Endothelial cell of umbilical vein (primary cell): Measurements from ENCODE around the gene N4BP2. TPM values are rescaled to one million over a fixed set of nuclear protein-coding genes. Genes with fewer than 3 reads are reported as not detected.

ENCODE experiments used
- BruUV-seq: library from RNA; stranded (reverse); fragments of 400-500 nt; replicated peaks from 2 replicates; lab custom pipeline; 2021; lab: Mats Ljungman, UMichigan
- CTCF ChIA-PET: fragments of 300-600, 350-600 bp; sonication (Branson Sonifier 250); formaldehyde crosslinking; loops from one replicate; lab custom pipeline; 2021; ENCODE audit warnings: antibody characterized with exemption, inconsistent platforms; lab: Charles Lee
- POLR2A ChIA-PET: fragments of 300-600, 350-600 bp; sonication (Branson Sonifier 250); formaldehyde crosslinking; loops from one replicate; lab custom pipeline; 2021; ENCODE audit warnings: antibody characterized with exemption, inconsistent platforms; lab: Charles Lee
- DNase-seq: peaks from one replicate; pipeline ENCODE4 v3.0.0-alpha.2; 2011; ENCODE audit warnings: low read depth, low spot score
- FAIRE-seq: peaks from 2 replicates; lab custom pipeline; 2011; peaks lifted over from hg19 to GRCh38; lab: Jason Lieb, UNC
- H2AFZ ChIP-seq: 2 replicates; pipeline ENCODE4 v1.6.0; 2012; ENCODE audit warnings: low read depth, low read length, control low read depth, inconsistent platforms
- H3K27ac ChIP-seq: 2 replicates; pipeline ENCODE4 v1.5.1; 2011; ENCODE audit warnings: low read depth, mild to moderate bottlenecking, control low read depth, low read length, moderate library complexity; ENCODE audit not compliant: insufficient read depth
- H3K27me3 ChIP-seq, 2 experiments: 2 replicates each; pipeline versions ENCODE4 v1.6.0 to v1.6.1; 2011; ENCODE audit warnings: low read length in 2 of 2, mixed read lengths in 1 of 2; ENCODE audit not compliant: control insufficient read depth in 2 of 2, insufficient read depth in 2 of 2
- H3K36me3 ChIP-seq, 2 experiments: 2 replicates in 1 of 2; 3 replicates in 1 of 2; pipeline ENCODE4 v1.5.1; 2011; ENCODE audit warnings: low read length in 2 of 2, mild to moderate bottlenecking in 1 of 2, moderate library complexity in 1 of 2; ENCODE audit not compliant: control insufficient read depth in 2 of 2, insufficient read depth in 2 of 2; ENCODE audit errors: extremely low read depth in 1 of 2
- H3K4me1 ChIP-seq: 3 replicates; pipeline ENCODE4 v1.5.1; 2011; ENCODE audit warnings: mild to moderate bottlenecking, low read length; ENCODE audit not compliant: control insufficient read depth, insufficient read depth; ENCODE audit errors: extremely low read depth
- H3K4me2 ChIP-seq: 2 replicates; pipeline ENCODE4 v1.6.1; 2011; ENCODE audit warnings: low read length, control low read depth, mixed read lengths; ENCODE audit not compliant: insufficient read depth
- H3K4me3 ChIP-seq, 3 experiments: fragments of 200-600 bp in 1 of 3; sonication (generic), shearing (Covaris generic) in 1 of 3; replicated peaks in 1 of 3; 2 replicates each; pipeline ENCODE4 v1.5.1; 2011 to 2016; ENCODE audit warnings: control low read depth in 3 of 3, low read length in 3 of 3, mild to moderate bottlenecking in 2 of 3, inconsistent platforms in 1 of 3, low read depth in 1 of 3, moderate library complexity in 1 of 3; ENCODE audit not compliant: insufficient read depth in 1 of 3
- H3K79me2 ChIP-seq: 2 replicates; pipeline ENCODE4 v1.6.0; 2012; ENCODE audit warnings: low read length, inconsistent platforms; ENCODE audit not compliant: control insufficient read depth, insufficient read depth
- H3K9ac ChIP-seq: replicated peaks from 2 replicates; pipeline ENCODE3; 2011; ENCODE audit warnings: low read length, control low read depth; ENCODE audit not compliant: insufficient read depth; ENCODE audit errors: extremely low read depth
- H3K9me1 ChIP-seq: replicated peaks from 3 replicates; pipeline ENCODE4 v1.6.0; 2011; ENCODE audit warnings: mild to moderate bottlenecking, low read length; ENCODE audit not compliant: control insufficient read depth, insufficient read depth; ENCODE audit errors: extremely low read depth
- H3K9me3 ChIP-seq: replicated peaks from 2 replicates; pipeline ENCODE4 v1.5.1; 2012; ENCODE audit warnings: low read length, inconsistent platforms; ENCODE audit not compliant: control insufficient read depth, insufficient read depth
- H4K20me1 ChIP-seq: replicated peaks from 2 replicates; pipeline ENCODE3; 2011; ENCODE audit warnings: mild to moderate bottlenecking, low read length; ENCODE audit not compliant: control insufficient read depth, insufficient read depth; ENCODE audit errors: extremely low read depth
- CTCF ChIP-seq, 2 donors: IDR thresholded peaks; 1 replicate in 1 of 2; 2 replicates in 1 of 2; pipeline ENCODE4 v1.5.1; 2011; ENCODE audit warnings: low read length in 2 of 2, mild to moderate bottlenecking in 2 of 2, moderate library complexity in 2 of 2, control low read depth in 1 of 2, inconsistent platforms in 1 of 2, low read depth in 1 of 2; ENCODE audit not compliant: insufficient read depth in 1 of 2; ENCODE audit errors: extremely low read depth in 1 of 2
- GATA2 ChIP-seq: IDR thresholded peaks from 2 replicates; pipeline ENCODE4 v1.7.0; 2011; ENCODE audit warnings: low read depth, mild to moderate bottlenecking, moderate library complexity, mixed read lengths, low read length; ENCODE audit not compliant: insufficient read length, insufficient read depth
- MYC ChIP-seq: IDR thresholded peaks from one replicate; pipeline ENCODE4 v1.6.1; 2011; ENCODE audit warnings: mild to moderate bottlenecking, low read depth, low read length
- POLR2A ChIP-seq: IDR thresholded peaks from 2 replicates; pipeline ENCODE4 v1.6.1; 2012; ENCODE audit warnings: low read depth, mild to moderate bottlenecking, control low read depth, low read length
- POLR2AphosphoS5 ChIP-seq: IDR thresholded peaks from 2 replicates; pipeline ENCODE4 v1.6.1; 2012; ENCODE audit warnings: low read depth, mild to moderate bottlenecking, control low read depth, low read length, moderate library complexity; ENCODE audit not compliant: insufficient read depth
- dilution Hi-C: fragments of 300-500 bp; cut with MboI; formaldehyde crosslinking; loops from one replicate; pipeline ENCODE4 v1.15.0; 2019; ENCODE audit warnings: low sequenced_read_pairs; ENCODE audit not compliant: extremely low pct_ligation_motif_present
- intact Hi-C: fragments of 100-400 bp; cut with micrococcal nuclease; formaldehyde crosslinking; loops from one replicate; pipeline ENCODE4 v1.10.0; 2022
- polyA plus RNA-seq, 4 experiments: library from polyadenylated mRNA; depleted of rRNA in 3 of 4; stranded (reverse) in 3 of 4; unstranded in 1 of 4; fragments of >200 nt; gene quantifications; 2 replicates each; pipeline versions ENCODE4 v1.2.1 to v1.2.3, GENCODE V29; 2011 to 2012; ENCODE audit warnings: missing spikeins in 1 of 4
- total RNA-seq: library from RNA; stranded (reverse); gene quantifications from 2 replicates; pipeline ENCODE4 v1.2.3, GENCODE V29; 2021

N4BP2 gene
- total and polyA plus RNA-seq, 2 donors (not counting 3 experiments of a cell fraction or from before 2014, with no cell fraction given) = 0.87 to 6.9 TPM

GRCh38 chr4:40065010-40065409 is 8.4 kb downstream of the N4BP2 start:
- CTCF ChIA-PET = interaction anchor here (0.6 kb wide), 1 partner anchor 12 kb away, joined by 3 read pairs; no protein-coding TSS in a partner anchor
- H3K27ac ChIP-seq = no peak overlapping the region
- dilution Hi-C loops = no loop called here

More at GRCh38 chr4:40065010-40065409, 8.4 kb downstream of the N4BP2 start:
- Histone ChIP-seq H3K4me3 (no peak overlapping the region), H3K9ac (no peak overlapping the region), H3K9me1 (no peaks in the 10 kb centered on the region), H2AFZ (no peak overlapping the region), H3K36me3 (no peaks in the 10 kb centered on the region), H3K4me2 (no peak overlapping the region), H3K27me3 (no peaks in the 10 kb centered on the region), H3K4me1 (no peaks in the 10 kb centered on the region), H3K9me3 (no peaks in the 10 kb centered on the region), H3K79me2 (no peaks in the 10 kb centered on the region), H4K20me1 (no peaks in the 10 kb centered on the region)
- POLR2A ChIA-PET = no interaction called here
- DNase-seq (no peak), FAIRE-seq (no peak)
- TF ChIP-seq POLR2A = no peak
- no peak for TF ChIP-seq MYC
- no peak for TF ChIP-seq POLR2AphosphoS5
- TF ChIP-seq GATA2 = no peak
- TF ChIP-seq CTCF (IDR thresholded peaks at IDR 0.05; ENCODE audit: extremely low read depth in 1 of 2, insufficient read depth in 1 of 2, low read depth in 1 of 2, low read length in 2 of 2) = no peak
- intact Hi-C loops = no loop called here
- no TSS peak for BruUV-seq
